Left renal cortex interstitium (tissue), 4 donors: ENCODE measurements around the gene ARHGAP12. TPM values are rescaled to one million over a fixed set of nuclear protein-coding genes. Genes with fewer than 3 reads are reported as not detected.
A peak's percentile ranks its signal among the peaks of the same experiment; 100 is the strongest.
"Not testable (repeated sequence)": the region's sequence is repeated elsewhere in the genome, so short reads cannot be mapped to it uniquely, and the experiment has no call there.

Experiments
- DNase-seq, 4 donors: peaks; one replicate each; pipeline ENCODE4 v3.0.0-alpha.2; 2013; ENCODE audit warnings: low read depth in 4 of 4, low spot score in 2 of 4, missing footprints in 1 of 4
- polyA plus RNA-seq, 4 donors: library from polyadenylated mRNA; unstranded; fragments of 120-200 nt; gene quantifications; one replicate each; pipeline ENCODE4 v1.2.1, GENCODE V29; 2013; ENCODE audit not compliant: insufficient read length in 4 of 4

Gene ARHGAP12
- polyA plus RNA-seq, 4 donors = 26.5 to 51.6 (median 33.5) TPM

- no peak for DNase-seq
Observed at GRCh38 chr10:31774299-31774900, 154.2 kb downstream of the ARHGAP12 start.

- no peak for DNase-seq
Observed at GRCh38 chr10:31773749-31774298, 154.8 kb downstream of the ARHGAP12 start.

DNA sequence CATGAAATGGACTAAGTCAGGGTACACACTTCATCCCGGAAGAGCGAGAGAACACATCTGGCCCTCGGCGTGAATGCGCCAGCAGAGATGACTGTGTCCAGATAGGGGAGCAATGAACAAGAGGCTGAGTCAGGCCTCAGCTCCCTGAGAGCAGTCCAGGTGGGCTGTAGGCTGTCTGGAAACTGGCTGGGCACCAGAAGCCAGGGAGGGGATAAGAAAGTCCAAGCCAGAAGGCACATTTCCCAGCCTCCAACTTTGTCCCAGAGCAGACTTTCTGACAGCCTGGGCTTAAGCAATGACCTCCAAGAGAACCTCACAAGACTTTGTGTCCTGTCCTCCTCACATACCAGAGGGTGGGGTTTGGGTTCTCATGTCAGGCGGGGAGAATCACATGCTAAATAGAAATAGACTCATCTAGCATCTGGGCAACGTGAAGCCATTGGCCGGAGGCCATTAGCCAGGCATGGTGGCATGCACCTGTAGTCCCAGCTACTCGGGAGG, 157.2 kb downstream of the ARHGAP12 start:
- no peak for DNase-seq

GRCh38 chr10:31770307-31770902, 158.2 kb downstream of the ARHGAP12 start:
- no peak for DNase-seq

DNA sequence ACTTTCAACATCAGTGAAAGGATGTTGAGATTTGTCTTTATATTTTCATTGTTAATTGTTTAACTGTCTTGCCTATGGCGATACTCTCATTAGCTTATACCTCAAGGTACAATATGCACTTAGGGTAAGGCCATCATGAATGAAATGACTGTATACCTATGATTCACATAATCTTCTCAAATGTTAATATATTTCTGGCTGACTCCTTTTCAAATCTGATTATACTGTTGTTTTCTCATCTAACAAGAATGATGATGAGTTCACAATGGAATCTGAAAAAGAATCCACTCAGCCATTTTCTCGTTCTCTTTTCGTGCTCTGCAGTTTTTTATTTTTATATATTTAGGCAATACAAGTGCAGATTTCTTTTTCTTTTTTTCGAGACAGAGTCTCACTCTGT, 159.1 kb downstream of the ARHGAP12 start:
- DNase-seq = no peak

- DNase-seq = not testable (repeated sequence)
Observed at GRCh38 chr10:31768935-31769334, 159.7 kb downstream of the ARHGAP12 start.

- DNase-seq = no peak
Observed at GRCh38 chr10:31768467-31768866, 160.2 kb downstream of the ARHGAP12 start.

- DNase-seq = no peak
Observed at GRCh38 chr10:31765541-31765940, 163.1 kb downstream of the ARHGAP12 start.

GRCh38 chr10:31762316-31762715, 166.3 kb downstream of the ARHGAP12 start:
- DNase-seq = no peak

DNA sequence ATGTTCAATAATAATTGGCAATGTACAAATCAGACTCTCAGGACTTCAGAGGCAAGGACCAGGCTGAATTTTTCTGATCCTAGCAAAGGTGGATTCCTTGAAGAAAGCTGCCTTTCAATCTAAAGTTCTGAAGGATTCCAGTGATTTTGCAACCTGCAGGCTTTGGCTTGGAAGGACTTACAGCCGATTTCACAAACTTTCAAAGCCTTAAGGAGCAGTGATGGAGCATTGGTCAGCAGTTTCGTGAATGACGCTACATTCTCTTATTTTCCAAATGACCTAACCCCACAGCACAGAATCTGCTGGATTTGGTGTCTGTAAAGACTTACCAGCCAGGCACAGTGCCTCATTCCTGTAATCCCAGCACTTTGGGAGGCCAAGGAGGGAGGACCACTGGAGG, 167.5 kb downstream of the ARHGAP12 start:
- DNase-seq = no peak

GRCh38 chr10:31760674-31761081, 168.0 kb downstream of the ARHGAP12 start:
- no peak for DNase-seq

- DNase-seq = peak; percentile 90 to 94 (median 92)
Observed at GRCh38 chr10:31759799-31760626, 168.6 kb downstream of the ARHGAP12 start.

DNA sequence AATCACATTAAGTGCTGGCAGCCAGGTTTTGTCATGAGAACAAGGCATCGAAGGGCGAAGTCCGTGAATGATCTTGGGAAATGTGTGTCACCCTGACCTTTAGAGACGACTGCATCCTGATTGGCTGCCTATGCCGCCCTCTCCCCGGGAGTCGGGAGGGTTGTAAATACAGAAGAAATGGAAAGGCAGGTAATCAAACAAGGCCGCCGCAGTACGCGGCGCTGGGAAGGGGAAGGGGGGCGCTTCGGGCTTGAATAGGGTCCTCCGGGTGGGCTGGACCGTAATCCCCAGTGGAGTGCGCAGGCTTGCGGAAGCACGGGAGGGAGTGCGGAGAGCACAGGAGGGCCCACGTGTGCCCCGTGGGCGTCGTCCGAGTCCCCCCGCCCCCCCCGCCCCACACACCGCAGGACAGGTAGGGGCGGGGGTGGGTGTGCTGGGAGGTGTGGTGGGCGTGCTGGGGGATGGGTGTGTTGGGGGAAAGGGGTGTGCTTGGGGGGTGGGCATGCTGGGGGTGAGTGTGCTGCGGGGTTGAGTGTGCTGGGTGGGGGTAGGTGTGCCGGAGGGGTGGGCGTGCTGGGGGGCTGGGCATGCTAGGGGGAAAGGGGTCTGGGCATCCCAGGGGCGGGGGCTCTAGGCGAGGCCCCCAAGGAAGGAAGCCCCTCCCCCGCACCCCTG, 169.4 kb downstream of the ARHGAP12 start:
- no peak for DNase-seq

- DNase-seq = no peak
Observed at GRCh38 chr10:31758495-31758894, 170.1 kb downstream of the ARHGAP12 start.

- no peak for DNase-seq
Observed at GRCh38 chr10:31757831-31758230, 170.8 kb downstream of the ARHGAP12 start.

- DNase-seq = no peak
Observed at GRCh38 chr10:31757386-31757791, 171.2 kb downstream of the ARHGAP12 start.

DNA sequence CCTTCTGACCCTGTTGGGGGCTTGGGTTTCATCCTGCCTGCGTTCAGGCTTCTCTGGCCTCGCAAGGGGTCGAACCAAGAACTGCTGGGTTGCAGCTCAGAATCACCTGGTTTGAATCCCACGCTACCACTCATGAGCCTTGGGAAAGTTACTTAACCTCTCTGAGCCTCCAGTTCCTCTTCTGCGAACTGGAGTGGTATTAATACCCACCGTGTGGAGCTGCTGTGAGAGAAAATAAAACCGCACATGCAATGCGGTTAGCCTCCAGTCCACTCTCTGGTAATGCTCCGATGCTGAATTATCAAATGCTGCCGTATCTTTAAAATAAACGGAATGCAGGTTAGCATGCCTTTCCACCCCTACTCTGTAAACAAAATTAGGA, 171.9 kb downstream of the ARHGAP12 start:
- DNase-seq = no peak

- DNase-seq = no peak
Observed at GRCh38 chr10:31756101-31756728, 172.4 kb downstream of the ARHGAP12 start.
